GM06990 (cell line): ENCODE measurements around the gene ANKRD40.
"Not testable (repeated sequence)": the region's sequence is repeated elsewhere in the genome, so short reads cannot be mapped to it uniquely, and the experiment has no call there.

ENCODE experiments used
- DNase-seq: peaks from one replicate; pipeline ENCODE4 v3.0.0-alpha.2; 2011; ENCODE audit not compliant: insufficient read length; ENCODE audit errors: extremely low read depth
- H3K27me3 ChIP-seq: replicated peaks from 2 replicates; pipeline ENCODE4 v1.6.0; 2011; ENCODE audit warnings: low read length; ENCODE audit not compliant: control insufficient read depth, insufficient read depth
- H3K36me3 ChIP-seq: 2 replicates; pipeline ENCODE4 v1.5.1; 2011; ENCODE audit warnings: low read length; ENCODE audit not compliant: control insufficient read depth, insufficient read depth
- H3K4me3 ChIP-seq: replicated peaks from 2 replicates; pipeline ENCODE4 v1.5.1; 2011; ENCODE audit warnings: low read depth, mild to moderate bottlenecking, control low read depth, low read length
- CTCF ChIP-seq: IDR thresholded peaks from 2 replicates; pipeline ENCODE4 v1.5.1; 2011; ENCODE audit warnings: low read length, control low read depth, mild to moderate bottlenecking, inconsistent platforms; ENCODE audit not compliant: insufficient read depth, poor library complexity, severe bottlenecking

ANKRD40 gene

DNA sequence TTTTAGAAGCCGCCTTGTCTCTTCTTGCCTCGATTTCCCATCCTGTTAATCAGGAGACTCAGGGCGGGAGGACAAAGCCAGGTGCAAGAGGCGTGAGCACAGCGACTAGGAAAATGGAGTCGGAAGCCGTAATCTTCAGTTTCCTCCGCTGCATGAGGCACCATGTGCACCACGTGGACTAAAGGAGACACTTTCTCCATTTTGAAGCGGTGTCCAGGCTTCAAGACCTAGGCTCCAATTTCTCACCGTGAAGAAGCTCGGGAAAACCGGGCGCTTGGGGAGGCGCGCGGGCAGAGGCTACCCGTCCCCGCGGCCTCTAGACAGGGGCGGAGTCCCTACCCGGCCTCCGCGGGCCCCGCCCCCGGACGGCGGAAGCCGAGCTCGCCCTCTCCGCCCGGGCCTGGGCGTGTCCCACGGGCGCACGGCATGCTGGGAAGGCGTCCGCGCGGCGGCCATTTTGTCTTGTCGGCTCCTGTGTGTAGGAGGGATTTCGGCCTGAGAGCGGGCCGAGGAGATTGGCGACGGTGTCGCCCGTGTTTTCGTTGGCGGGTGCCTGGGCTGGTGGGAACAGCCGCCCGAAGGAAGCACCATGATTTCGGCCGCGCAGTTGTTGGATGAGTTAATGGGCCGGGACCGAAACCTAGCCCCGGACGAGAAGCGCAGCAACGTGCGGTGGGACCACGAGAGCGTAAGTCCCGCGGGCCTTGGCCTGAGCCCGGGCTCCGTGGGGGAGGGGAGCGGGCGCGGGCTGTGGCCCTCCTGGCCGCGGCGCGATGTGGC is 11.6 kb upstream of the ANKRD40 start, which contains the start of gene LUC7L3:
Gene LUC7L3, plus strand, starts transcription at position 460 of the 780 bp plus-strand sequence. Its CDS starts 130 bp downstream, at position 590.
- Histone ChIP-seq H3K4me3 (peak within 1 kb of the TSS; percentile 91), H3K27me3 (no peaks in the 10 kb centered on the region), H3K36me3 (no peaks in the 10 kb centered on the region)
- TF ChIP-seq CTCF = no peak
- DNase-seq = peak; percentile 97

DNA sequence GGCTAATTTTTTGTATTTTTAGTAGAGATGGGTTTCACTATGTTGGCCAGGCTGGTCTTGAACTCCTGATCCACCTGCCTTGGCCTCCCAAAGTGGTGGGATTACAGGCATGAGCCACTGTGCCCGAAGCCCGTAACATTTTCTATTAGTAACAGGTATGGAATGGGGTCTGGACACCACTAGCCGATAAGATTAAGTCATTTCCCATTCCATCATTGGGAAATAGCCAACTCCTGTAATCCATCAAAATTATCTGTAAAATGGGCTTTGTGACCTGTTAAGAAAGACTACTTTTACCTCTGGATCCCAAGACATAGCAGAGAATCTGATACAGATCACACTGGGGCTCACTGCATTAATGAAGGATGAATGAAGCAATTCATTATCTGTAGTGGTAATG is 7.8 kb upstream of the ANKRD40 start:
- no peak for DNase-seq
- TF ChIP-seq CTCF = no peak
- Histone ChIP-seq H3K36me3 (no peaks in the 10 kb centered on the region), H3K4me3 (no peak overlapping the region), H3K27me3 (no peaks in the 10 kb centered on the region)

DNA sequence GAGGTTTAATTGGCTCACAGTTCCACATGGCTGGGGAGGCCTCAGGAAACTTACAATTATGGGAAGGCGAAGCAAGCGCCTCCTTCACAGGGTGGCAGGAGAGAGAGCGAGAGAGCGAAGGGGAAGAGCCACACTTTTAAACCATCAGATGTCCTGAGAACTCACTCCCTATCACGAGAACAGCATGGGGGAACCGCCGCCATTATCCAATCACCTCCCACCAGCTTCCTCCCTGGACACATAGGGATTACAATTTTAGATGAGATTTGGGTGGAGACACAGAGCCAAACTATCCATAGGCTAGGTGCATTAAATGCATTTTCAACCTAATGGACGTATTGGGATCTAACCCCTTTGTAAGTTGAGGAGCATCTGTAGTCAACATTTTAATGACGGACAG is 4.9 kb upstream of the ANKRD40 start:
- Histone ChIP-seq H3K36me3 (no peaks in the 10 kb centered on the region), H3K27me3 (no peaks in the 10 kb centered on the region), H3K4me3 (no peak overlapping the region)
- DNase-seq = no peak
- no peak for TF ChIP-seq CTCF

GRCh38 chr17:50710650-50711049 is 2.9 kb upstream of the ANKRD40 start:
- TF ChIP-seq CTCF = no peak
- Histone ChIP-seq H3K36me3 (no peaks in the 10 kb centered on the region), H3K4me3 (no peak overlapping the region), H3K27me3 (no peaks in the 10 kb centered on the region)
- no peak for DNase-seq

DNA sequence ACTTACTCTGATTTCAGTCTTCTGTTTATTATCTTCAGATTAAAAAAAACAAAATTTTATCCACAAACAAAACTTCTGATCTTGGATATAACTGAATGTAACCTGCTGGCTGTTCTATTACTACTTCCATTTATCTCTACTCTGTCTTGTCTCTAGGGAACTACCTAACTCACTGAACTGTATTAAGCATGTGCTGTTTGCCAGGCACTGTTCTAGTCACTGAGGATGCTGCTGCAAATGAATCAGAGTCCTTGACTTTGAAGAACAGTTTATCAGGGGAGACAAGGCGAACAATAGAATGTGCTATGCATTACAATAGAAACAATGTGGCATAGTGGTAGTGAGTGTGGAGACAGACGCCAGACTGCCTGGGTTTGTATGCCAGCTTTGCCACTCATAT is 2.3 kb upstream of the ANKRD40 start:
- no peak overlapping the region for H3K4me3 ChIP-seq
- TF ChIP-seq CTCF = no peak
- H3K36me3 ChIP-seq = no peaks in the 10 kb centered on the region
- DNase-seq = no peak
- no peaks in the 10 kb centered on the region for H3K27me3 ChIP-seq

GRCh38 chr17:50709053-50709452 is 1.3 kb upstream of the ANKRD40 start:
- DNase-seq, H3K27me3 ChIP-seq, H3K36me3 ChIP-seq: not testable (repeated sequence)
- H3K4me3 ChIP-seq = peak overlapping the region; percentile 88
